ENCODE measurements around the gene PTGIS.

The PTGIS gene

DNA sequence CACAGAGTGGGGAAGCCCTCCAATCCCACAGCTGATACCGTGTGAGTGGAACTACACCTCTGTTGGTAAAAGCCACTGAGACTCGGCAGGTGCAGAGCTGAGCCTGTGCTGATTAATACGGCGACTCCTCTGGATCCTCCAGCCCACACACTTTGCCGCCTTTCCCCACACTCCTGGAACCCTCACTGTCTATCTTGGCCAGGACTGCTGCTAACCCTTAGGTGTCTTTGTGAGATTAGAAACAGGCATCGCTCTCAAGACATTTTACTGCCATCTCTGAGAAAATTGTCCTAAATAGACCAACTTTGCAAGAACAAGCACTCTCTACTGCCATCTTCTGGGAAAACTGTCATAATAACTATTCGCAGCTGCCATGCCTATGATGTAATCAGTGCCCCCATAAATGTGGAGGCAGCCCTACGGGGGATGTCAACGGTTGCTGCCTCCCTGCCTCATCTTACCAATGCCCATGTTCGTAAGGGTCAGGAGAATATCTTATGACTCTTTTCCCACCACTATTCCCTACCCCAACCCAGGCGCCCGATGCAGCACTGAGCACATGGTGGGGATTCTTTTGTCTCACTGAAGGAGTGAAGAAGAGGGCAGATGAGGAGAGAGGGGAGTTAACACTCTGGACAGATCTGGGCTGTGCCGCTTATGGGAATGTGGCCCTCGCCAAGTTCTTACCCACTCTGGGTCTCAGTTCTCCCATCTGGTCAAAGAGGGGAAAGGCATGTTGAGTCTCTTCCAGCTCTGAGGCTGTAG lies 59.3 kb downstream of the PTGIS start:
- Mint-ChIP-seq H3K4me3 (no peak overlapping the region), H3K4me1 (ENCODE audit: low read depth) (no peaks in the 10 kb centered on the region), H3K36me3 (ENCODE audit: low read depth) (peaks cover 6% of the 10 kb centered on the region), H3K9me3 (no peaks in the 10 kb centered on the region), H3K27ac (no peak overlapping the region), H3K27me3 (ENCODE audit: low read depth) (peaks cover 8% of the 10 kb centered on the region)
- DNase-seq (ENCODE audit: low spot score): no peak

- Mint-ChIP-seq H3K4me3 (no peak overlapping the region), H3K27ac (no peak overlapping the region), H3K4me1 (ENCODE audit: low read depth) (no peaks in the 10 kb centered on the region), H3K27me3 (ENCODE audit: low read depth) (peaks cover 8% of the 10 kb centered on the region), H3K9me3 (no peaks in the 10 kb centered on the region), H3K36me3 (ENCODE audit: low read depth) (peaks cover 6% of the 10 kb centered on the region)
- no peak for DNase-seq (ENCODE audit: low spot score)
These were observed 60.0 kb downstream of the PTGIS start for GRCh38 chr20:49507741-49508434.

- H3K27ac Mint-ChIP-seq: no peak overlapping the region
- no peak for DNase-seq (ENCODE audit: low spot score)
- H3K4me1 Mint-ChIP-seq (ENCODE audit: low read depth): no peaks in the 10 kb centered on the region
- H3K27me3 Mint-ChIP-seq (ENCODE audit: low read depth): peaks cover 8% of the 10 kb centered on the region
- H3K9me3 Mint-ChIP-seq: no peaks in the 10 kb centered on the region
- no peak overlapping the region for H3K4me3 Mint-ChIP-seq
- H3K36me3 Mint-ChIP-seq (ENCODE audit: low read depth): peaks cover 3% of the 10 kb centered on the region
These were observed 62.4 kb downstream of the PTGIS start for GRCh38 chr20:49505518-49505917.

GRCh38 chr20:49503176-49503575 lies 64.8 kb downstream of the PTGIS start:
- Mint-ChIP-seq H3K36me3 (ENCODE audit: low read depth) (peaks cover 1% of the 10 kb centered on the region), H3K27me3 (ENCODE audit: low read depth) (peaks cover 10% of the 10 kb centered on the region), H3K9me3 (no peaks in the 10 kb centered on the region), H3K4me1 (ENCODE audit: low read depth) (no peaks in the 10 kb centered on the region), H3K4me3 (no peak overlapping the region), H3K27ac (no peak overlapping the region)
- DNase-seq (ENCODE audit: low spot score): no peak

- Mint-ChIP-seq H3K4me1 (ENCODE audit: low read depth) (no peaks in the 10 kb centered on the region), H3K36me3 (ENCODE audit: low read depth) (no peaks in the 10 kb centered on the region), H3K27me3 (ENCODE audit: low read depth) (peaks cover 18% of the 10 kb centered on the region), H3K9me3 (no peaks in the 10 kb centered on the region), H3K27ac (no peak overlapping the region), H3K4me3 (no peak overlapping the region)
- no peak for DNase-seq (ENCODE audit: low spot score)
These were observed 66.0 kb downstream of the PTGIS start for GRCh38 chr20:49501917-49502316.

DNA sequence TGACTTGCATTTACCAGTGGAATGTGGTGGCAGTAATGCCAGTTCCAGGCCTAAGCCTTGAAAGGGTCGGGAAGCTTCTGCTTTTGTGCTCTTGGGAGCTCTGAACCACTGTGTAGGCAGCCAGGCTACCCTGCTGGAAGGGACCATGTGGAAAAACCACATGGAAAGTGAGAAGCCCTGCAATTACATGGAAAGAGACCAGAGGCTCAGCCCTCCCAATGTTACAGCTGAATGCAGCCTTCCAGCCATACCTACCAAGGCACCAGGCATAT lies 70.6 kb downstream of the PTGIS start:
- Mint-ChIP-seq H3K27me3 (ENCODE audit: low read depth) (peaks cover 28% of the 10 kb centered on the region), H3K9me3 (no peaks in the 10 kb centered on the region), H3K27ac (no peak overlapping the region), H3K4me3 (no peak overlapping the region), H3K36me3 (ENCODE audit: low read depth) (no peaks in the 10 kb centered on the region), H3K4me1 (ENCODE audit: low read depth) (no peaks in the 10 kb centered on the region)
- no peak for DNase-seq (ENCODE audit: low spot score)

- Mint-ChIP-seq H3K27ac (no peak overlapping the region), H3K4me3 (no peak overlapping the region), H3K9me3 (no peaks in the 10 kb centered on the region), H3K4me1 (ENCODE audit: low read depth) (no peaks in the 10 kb centered on the region), H3K36me3 (ENCODE audit: low read depth) (no peaks in the 10 kb centered on the region), H3K27me3 (ENCODE audit: low read depth) (peaks cover 31% of the 10 kb centered on the region)
- DNase-seq (ENCODE audit: low spot score): no peak
These were observed 71.2 kb downstream of the PTGIS start for GRCh38 chr20:49496553-49497397.

DNA sequence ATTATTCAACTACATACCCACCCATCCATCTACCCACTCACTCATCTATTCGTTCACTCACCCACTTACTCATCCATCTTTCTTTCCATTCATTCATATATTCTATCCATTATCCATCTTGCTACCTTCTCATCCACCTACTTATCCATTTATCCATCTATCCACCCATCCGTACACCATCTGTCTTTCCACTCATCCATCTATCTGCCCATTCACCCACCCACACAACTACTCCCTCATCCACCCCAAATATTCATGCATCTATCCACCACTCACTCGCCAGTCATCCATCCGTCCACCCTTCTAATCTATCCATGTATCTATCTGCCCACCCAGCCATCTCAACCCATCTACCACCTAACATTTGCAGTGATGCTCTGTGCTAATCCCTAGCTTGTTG lies 71.9 kb downstream of the PTGIS start:
- no peak for DNase-seq (ENCODE audit: low spot score)
- Mint-ChIP-seq H3K4me3 (no peak overlapping the region), H3K4me1 (ENCODE audit: low read depth) (no peaks in the 10 kb centered on the region), H3K36me3 (ENCODE audit: low read depth) (no peaks in the 10 kb centered on the region), H3K9me3 (no peaks in the 10 kb centered on the region), H3K27me3 (ENCODE audit: low read depth) (peaks cover 31% of the 10 kb centered on the region), H3K27ac (no peak overlapping the region)

DNA sequence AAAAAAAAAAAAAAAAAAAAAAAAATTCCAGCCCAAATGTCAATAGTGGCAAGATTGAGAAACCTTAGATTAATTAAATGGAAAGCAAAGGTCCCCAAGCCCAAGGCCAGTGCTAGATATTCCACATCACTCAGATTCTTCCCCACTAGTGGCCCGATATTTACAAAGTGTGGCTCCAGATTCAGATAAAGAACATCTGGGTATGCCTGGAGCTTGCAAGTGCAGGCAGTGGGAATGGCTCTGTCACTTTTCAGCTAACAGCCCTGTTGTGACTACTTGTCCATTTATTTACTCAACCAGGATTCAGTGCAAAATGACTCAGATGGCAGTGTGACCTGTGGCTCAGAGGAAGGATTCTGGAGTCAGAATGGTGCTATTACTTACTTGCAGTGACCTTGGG lies 77.2 kb downstream of the PTGIS start:
- Mint-ChIP-seq H3K4me1 (ENCODE audit: low read depth) (no peaks in the 10 kb centered on the region), H3K9me3 (peaks cover 4% of the 10 kb centered on the region), H3K27ac (no peak overlapping the region), H3K27me3 (ENCODE audit: low read depth) (peaks cover 37% of the 10 kb centered on the region), H3K4me3 (no peak overlapping the region), H3K36me3 (ENCODE audit: low read depth) (no peaks in the 10 kb centered on the region)
- no peak for DNase-seq (ENCODE audit: low spot score)

GRCh38 chr20:49489688-49490087 lies 78.2 kb downstream of the PTGIS start:
- Mint-ChIP-seq H3K4me3 (no peak overlapping the region), H3K27ac (no peak overlapping the region), H3K9me3 (peaks cover 4% of the 10 kb centered on the region), H3K4me1 (ENCODE audit: low read depth) (no peaks in the 10 kb centered on the region), H3K36me3 (ENCODE audit: low read depth) (no peaks in the 10 kb centered on the region), H3K27me3 (ENCODE audit: low read depth) (peaks cover 42% of the 10 kb centered on the region)
- DNase-seq (ENCODE audit: low spot score): no peak

DNA sequence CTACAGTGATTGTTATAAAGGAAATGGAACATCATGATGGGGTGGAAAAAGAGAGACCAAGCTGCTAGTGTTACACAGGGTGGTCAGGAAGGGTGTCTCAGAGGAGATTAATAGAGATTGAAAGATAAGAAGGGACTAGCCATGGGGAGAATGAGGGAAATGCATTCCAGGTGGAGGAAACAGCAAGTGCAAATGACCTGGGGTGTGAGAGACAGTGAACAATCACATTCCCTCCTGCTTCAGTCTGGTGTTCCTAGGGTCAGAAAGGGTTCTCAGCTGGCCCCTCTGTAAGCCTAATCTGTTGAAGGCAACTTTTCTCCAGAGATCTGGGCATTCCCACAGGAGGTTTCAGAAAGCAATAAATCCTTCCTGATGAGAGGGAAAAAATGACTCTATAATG lies 81.9 kb downstream of the PTGIS start:
- H3K27me3 Mint-ChIP-seq (ENCODE audit: low read depth): peaks cover 49% of the 10 kb centered on the region
- no peak for DNase-seq (ENCODE audit: low spot score)

GRCh38 chr20:49485563-49485962 lies 82.4 kb downstream of the PTGIS start:
- H3K4me1 Mint-ChIP-seq (ENCODE audit: low read depth): peaks cover 2% of the 10 kb centered on the region
- H3K4me3 Mint-ChIP-seq: no peak overlapping the region
- peaks cover 4% of the 10 kb centered on the region for H3K9me3 Mint-ChIP-seq
- H3K27me3 Mint-ChIP-seq (ENCODE audit: low read depth): peaks cover 53% of the 10 kb centered on the region
- no peaks in the 10 kb centered on the region for H3K36me3 Mint-ChIP-seq (ENCODE audit: low read depth)
- H3K27ac Mint-ChIP-seq: no peak overlapping the region
- DNase-seq (ENCODE audit: low spot score): no peak

More for the DNA sequence above, 81.9 kb downstream of the PTGIS start:
- Mint-ChIP-seq H3K9me3 (peaks cover 4% of the 10 kb centered on the region), H3K36me3 (ENCODE audit: low read depth) (no peaks in the 10 kb centered on the region), H3K27ac (no peak overlapping the region), H3K4me3 (no peak overlapping the region), H3K4me1 (ENCODE audit: low read depth) (peaks cover 2% of the 10 kb centered on the region)

DNA sequence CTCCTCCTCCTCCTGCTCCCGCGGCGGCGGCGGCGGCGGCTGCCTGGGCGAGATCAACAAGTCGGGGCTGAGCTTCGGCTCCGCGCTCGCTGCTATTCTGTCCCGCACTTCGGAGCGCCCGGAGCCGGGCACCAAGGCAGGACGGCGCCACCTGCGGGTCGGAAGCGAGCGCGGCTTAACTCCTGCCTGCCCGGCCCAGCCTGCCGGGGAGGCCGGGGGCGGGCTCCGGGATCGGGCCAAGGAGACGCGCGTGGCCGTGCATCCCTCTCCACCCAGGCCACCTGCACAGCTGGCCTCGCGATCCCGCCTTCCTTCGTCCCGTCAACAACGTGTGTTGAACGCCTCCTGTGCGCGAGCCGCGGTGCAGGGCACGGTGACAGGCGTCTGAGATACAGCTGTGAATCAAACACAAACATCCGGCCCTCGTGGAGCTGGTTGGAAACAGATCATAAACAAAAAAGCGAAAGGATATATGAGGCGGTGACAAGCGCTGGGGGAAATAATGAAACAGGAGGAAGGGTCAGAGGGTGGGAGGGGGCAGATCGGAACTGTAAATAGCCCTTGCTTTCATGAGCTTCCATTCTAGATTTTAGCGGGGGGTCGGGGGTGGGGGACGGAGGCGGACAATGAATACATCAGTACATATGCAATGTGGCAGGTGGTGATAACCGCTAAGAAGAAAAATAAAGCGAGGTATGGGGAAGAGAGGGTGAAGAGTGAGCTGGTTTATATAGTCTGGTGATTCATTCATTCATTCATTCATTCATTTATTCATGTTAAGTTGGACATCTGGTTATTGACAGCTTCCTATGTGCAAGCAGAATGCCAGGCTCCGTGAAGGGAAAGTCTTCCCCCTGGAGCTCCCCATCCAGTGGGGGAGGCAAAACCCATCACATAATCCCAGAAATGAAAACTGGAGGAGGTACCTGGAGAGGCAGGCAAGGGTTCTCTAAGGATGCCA lies 83.5 kb downstream of the PTGIS start:
- Mint-ChIP-seq H3K36me3 (ENCODE audit: low read depth) (no peaks in the 10 kb centered on the region), H3K27me3 (ENCODE audit: low read depth) (peaks cover 48% of the 10 kb centered on the region), H3K4me1 (ENCODE audit: low read depth) (peaks cover 2% of the 10 kb centered on the region), H3K9me3 (no peaks in the 10 kb centered on the region), H3K27ac (peak overlapping the region; percentile 53), H3K4me3 (peak overlapping the region; percentile 84)
- DNase-seq (ENCODE audit: low spot score): peak; percentile 71
